Globus pallidus (tissue), 1 donor: ENCODE results near the gene SAA1.
"Not testable (repeated sequence)": the region's sequence is repeated elsewhere in the genome, so short reads cannot be mapped to it uniquely, and the experiment has no call there.

Experiments
- DNase-seq: peaks from one replicate; pipeline ENCODE4 v3.0.0-alpha.2; 2015; ENCODE audit warnings: low spot score

SAA1 gene

DNA sequence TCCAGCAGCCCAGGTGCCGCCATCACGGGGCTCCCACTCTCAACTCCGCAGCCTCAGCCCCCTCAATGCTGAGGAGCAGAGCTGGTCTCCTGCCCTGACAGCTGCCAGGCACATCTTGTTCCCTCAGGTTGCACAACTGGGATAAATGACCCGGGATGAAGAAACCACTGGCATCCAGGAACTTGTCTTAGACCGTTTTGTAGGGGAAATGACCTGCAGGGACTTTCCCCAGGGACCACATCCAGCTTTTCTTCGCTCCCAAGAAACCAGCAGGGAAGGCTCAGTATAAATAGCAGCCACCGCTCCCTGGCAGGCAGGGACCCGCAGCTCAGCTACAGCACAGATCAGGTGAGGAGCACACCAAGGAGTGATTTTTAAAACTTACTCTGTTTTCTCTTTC, at the start of gene SAA1:
Gene SAA1 (plus strand): TSS at position 316 of the 400 bp plus-strand sequence. CDS start 624 bp downstream, outside the sequence.
- no peak for DNase-seq

DNA sequence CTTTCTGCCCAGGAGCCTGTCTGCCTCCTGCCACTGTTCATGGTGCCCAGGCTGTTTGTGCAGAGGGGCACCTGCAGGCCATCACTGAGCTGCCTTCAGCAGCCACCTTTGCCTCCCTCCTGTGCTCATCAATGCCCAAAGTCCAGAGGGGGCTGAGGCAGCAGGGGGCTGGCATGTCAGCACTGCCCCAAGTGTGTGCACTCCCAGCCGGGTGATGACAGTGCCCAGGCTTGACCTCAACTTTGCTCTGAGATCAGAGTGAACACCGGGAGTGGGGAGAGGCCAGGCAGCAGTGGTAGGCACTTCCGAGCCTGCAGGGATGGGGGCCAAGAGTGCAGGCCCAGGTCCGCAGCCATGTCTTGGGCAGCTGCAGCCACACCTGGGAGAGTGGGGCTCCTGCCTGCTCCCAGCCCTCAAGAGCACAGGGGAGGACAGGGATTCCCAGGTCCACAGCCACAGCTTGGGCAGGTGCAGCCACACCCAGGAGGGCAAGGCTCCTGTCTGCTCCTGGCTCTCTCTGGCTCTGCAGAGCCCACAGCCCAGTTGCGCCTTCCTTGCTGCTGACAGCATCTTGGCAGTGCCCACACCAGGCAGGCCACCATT, 44.7 kb upstream of the SAA1 start:
- no peak for DNase-seq

DNA sequence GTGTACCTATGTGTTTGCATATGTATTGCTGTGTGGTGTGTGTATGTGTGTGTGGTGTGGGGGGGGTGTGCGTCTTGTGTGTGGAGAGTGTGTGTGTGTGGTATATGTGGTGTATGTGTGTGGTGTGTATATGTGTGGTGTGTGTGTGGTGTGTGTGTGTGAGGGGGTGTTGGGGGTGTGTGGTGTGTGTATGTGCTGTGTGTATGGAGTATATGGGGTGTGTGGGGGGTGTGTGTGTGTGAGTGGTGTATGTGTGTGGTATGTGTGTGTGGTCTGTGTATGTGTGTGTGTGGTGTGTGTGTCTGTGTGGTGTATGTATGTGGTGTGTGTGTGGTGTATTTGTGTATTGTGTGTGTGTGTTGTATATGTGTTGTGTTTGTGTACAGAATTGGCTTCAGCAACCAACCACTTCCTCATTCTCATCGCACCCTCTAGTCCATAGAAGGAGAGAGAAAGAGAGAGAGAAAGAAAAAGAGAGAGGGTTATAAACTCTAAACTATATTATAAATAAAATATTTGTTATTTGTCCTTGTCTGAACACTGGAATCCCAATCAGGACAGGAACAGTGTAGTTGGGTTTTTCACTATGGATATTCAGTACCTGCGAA, 43.1 kb upstream of the SAA1 start:
- no peak for DNase-seq

DNA sequence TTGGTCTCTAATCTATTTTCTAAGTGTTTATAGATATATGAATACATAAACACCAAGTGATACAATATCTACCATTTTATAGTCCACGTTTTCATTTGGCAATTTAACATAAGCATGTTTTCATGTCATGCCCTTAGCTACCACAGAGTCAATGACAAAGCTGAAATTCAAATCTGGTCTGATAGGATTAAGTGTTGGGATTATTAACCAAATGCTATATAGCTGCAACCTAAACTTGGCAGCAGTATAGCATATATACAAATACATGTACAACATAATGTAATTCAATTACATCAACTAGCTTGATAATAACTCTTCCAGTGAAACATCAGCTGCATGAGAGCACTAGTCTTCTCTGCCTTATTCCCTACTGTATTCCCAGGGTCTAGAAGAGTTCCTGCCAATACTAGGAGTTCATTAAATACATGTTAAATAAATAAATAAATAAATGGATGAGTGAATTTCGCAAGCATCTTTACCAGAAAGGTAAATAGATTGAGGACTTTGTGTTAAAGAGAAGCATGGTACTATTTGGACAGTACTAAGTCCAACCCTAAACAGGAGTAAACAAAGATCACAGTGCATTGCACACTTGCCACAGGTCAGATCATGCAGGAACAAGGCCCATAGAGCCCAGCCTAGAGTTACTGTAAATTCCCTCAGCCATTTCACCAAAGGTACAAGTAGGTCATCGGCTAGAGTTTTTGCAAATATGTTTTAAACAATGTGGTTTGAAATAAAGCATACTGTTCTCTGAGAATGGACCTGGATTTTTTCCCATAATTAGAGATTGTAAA, 42.3 kb upstream of the SAA1 start:
- DNase-seq: no peak

DNA sequence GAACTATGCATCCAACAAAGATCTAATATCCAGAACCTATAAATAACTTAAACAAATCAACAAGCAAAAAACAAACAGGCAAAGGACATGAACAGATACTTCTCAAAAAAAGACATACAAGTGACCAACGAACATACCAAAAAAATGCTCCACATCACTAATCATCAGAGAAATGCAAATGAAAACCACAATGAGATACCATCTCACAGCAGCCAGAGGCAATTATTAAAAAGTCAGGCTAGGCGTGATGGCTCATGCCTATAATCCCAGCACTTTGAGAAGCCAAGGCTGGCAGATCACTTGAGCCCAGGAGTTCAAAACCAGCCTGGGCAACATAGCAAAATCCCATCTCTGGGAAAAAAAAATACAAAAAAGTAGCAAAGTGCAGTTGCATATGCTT, 40.2 kb upstream of the SAA1 start:
- no peak for DNase-seq

DNA sequence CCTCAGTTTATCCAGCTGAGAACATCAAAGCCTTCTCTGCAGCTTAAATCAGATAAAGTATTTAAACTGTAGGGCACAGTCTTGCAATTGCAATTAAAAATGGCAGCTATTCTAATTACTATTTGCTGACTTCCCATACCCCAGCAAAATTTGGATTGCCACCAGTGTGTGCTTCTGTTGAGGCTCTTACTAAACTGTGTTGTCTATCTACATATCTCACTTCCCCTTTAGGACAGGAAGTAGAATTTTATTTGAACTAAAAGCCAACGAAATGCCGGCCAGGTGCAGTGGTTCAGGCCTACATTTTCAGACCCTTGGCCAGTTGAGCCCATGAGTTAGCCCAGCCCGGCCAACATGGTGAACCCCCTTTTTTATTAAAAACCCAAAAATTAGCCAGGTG, 36.6 kb upstream of the SAA1 start:
- DNase-seq: no peak

DNA sequence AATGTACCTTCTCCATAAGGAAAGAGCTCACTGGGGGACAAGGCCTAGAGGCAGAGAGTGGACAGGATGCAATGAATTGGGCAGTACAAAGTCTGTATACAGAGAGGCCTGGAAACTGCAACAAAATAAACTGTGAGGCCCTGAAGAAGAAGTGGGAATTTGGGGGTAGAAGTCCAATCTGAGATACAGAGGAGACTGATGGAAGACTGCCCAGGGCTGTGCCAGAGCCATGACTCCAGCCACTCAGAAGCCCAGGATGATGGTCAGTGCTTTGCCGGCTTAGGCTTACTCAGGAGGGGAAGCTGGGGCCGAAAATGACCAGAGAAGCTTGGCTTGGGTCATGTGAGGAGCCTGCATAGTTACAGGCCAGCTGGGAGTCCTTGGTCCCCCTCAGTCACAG, 35.2 kb upstream of the SAA1 start:
- DNase-seq: no peak

DNA sequence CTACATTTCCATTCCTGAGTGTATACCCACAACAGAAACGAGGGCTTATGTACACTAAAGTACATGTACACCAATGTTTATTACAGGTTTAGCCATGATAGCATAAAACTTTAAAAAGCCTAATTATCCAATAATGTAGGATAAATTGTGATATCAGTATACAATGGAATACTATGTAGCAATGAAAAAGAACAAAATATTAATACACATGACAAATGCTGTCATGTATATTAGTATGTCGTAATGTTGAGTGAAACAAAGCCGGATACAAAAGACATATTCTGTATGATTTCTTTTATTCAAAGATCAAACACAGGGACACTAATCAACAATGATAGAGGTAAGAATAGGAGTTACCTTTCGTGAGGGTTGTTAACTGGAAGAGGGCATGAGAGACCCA, 32.2 kb upstream of the SAA1 start:
- DNase-seq: no peak

DNA sequence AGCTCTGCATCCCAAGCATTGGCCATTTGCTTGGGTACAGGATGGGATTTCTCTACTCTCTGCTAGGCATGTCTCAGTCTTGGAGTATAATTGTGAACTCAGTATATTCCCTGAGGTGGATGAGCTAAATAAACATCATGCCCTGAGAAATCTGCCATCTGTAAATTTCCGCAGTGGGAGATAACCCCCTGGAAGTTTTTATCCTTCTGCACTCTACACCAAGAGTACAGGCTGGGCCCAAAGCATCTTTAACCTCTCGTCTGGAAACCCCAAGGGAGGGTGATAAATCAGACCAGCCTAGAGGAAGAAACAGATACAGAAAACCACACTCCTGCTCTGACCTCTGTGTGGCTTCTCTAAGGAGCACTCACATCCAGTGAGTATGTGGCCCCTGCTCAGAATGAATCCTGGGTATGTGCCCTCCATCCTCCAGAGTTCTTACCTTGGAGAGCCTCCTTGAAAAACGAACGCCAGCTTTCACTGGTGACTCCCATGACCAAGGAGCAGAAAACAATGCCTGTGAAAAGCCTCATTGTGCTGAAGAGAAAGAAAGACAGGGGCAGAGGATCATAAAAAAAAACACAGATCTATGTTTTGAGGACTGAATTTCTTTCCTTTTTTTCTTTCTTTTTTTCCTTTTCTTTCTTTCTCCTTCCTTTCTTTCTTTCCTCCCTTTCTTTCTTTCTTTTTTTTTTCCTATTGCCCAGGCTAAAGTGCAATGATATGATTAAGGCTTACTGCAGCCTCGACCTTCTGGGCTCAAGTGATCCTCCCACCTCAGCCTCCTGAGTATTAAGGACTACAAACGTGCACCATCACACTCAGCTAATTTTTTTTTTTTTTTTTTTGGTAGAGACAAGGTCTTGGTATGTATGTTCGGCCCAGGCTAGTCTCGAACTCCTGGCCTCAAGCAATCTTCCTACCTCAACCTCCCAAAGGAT, 30.4 kb upstream of the SAA1 start:
- no peak for DNase-seq

DNA sequence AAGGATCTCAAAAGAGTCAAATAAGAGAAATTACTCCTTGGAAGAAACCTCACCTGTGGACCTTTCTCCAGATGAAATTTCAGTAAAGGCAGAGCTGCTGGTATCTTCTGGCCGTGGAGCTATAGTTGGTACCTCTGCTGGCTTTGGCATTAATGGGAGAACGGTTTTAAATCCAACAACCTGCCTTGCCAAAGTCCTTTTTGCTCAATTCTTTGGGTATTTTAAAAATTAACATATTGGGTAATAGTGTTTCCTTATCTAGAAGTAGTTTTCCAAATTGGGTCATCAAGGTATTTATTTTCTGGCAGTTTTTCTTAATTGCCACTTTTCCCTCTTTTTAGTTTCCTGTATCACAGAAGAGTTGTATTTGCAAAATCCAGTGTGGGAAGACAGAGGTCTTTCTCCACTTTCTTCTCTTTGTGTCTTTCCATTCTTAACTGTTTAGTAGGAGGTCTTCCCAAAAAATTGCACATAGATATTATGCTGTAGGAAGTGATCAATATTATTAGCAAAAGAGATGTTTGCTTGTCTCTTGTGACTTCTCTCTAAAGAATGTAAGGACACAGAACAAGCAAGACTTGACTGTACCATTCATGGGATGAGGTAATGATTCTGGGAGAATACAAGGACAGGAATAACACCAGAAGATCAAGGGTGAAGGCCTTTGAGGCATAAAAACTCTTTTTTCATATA, 29.3 kb upstream of the SAA1 start, which contains the start of gene SAA4:
Gene SAA4 (minus strand): TSS at position 139 of the 693 bp plus-strand sequence. CDS start 876 bp downstream, outside the sequence.
- DNase-seq: no peak

DNA sequence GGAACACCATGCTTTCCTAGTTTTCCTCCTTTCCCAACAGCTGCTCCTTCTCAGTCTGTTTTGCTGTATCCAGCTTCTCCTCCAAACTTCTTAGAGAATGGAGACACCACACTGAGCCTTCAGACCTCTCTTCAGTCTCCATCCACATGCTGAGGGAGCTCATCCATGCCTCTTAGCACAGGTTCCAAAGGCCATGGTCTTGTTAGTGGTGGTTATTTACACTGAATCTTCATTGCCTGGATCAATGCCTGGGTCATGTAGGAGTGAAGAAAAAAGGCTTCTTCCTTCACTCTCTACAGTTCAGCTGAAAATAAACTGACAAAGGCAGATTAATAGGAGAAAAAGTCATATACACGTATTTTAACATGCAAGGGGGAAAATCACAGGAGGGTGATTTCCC, 26.4 kb upstream of the SAA1 start:
- no peak for DNase-seq

DNA sequence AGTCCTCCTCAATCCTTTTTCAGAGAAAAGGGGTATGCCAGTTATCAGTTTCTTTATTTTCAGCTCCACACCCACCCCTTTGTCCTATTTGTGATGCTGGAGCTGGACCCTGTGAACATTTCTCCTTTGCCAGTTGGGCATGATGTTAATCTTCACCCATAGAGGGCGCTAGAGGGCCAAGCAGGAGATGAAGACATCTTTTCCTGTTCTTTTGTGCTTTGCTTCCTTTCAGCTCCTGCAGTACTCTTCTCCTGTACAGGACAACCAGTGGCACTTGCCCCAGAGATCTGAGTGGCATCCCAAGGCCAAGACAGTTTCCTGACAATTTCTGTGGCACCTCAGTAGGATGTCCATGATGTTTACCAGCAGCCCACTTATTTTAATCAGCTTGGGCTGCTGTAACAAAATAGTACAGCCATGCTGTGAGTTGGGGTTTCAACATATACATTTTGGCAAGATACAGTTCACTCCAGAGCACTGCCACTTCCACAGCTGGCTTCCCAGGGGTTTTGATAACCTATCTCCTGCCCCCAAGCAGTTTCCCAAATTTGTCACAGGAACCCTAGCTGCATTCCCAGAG, 22.2 kb upstream of the SAA1 start:
- DNase-seq: peak; percentile 19

DNA sequence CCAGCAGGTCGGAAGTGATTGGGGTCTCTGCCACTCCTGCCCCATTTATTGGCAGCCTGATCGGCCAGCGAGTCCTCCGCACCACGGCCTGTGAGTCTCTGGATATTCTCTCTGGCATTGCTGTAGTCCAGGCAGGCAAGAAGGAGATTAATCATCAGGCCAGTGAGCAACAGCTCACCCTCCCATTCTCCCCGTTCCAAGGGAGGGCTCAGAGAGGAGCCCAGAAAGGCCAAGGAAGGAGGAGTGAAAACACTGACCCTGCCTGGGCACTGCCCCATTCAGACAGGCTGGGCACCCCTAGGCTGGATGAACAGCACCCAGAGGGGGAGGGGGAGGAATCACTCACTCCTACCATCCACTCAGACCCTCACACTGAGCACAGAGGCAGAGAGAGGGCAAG, 20.7 kb upstream of the SAA1 start:
- DNase-seq: no peak

DNA sequence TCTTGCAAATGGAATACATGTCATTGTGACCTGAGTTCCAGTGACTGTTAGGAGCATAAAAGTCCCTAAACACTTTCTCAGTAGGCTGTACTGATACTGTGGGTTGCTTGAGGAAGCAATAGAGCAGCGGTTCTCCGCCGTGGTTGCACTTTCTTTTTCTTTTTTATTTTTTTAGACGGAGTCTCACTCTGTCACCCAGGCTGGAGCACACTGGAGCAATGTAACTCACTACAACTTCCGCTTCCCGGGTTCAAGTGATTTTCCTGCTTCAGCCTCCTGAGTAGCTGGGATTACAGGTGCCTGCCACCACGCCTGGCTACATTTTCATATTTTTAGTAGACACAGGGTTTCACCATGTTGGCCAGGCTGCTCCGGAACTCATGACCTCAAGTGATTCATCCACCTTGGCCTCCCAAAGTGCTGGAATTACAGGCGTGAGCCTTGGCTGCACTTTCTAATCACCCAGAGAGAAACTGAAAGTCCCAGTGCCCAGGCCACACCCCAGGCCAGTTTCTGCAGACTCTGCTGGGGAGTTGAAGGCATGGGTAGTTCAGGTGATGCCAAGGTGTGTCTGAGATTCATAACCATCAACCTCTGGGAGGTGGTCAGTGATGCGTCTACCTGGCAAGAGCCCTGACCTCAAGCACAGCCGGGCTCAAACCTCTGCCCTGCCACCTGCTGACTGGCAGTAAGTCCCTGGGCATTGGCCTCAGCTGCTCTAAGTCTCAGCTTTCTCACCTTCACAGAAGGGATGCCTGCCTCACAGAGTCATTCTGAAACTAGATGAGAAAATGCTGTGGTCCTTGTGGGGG, 19.5 kb upstream of the SAA1 start:
- not testable (repeated sequence) for DNase-seq

DNA sequence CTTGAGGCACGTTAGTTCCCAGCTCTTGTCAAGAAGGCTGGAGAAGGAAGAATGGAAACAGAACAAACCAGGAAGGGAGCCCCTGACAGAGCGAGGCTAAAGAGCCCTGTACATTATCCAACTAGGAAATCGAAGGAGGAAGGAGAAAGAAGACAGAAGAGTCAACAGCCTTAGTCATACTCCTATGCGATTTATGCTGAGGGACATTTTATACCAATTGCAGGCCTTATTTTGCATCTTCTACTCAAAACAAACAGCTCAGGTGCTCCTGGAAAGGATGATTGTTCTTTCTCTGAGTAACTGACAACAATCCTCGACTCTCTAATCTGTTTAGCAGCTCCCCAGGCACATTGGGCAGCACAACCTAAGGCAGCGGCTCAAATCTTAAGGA, 18.9 kb upstream of the SAA1 start:
- DNase-seq: not testable (repeated sequence)

DNA sequence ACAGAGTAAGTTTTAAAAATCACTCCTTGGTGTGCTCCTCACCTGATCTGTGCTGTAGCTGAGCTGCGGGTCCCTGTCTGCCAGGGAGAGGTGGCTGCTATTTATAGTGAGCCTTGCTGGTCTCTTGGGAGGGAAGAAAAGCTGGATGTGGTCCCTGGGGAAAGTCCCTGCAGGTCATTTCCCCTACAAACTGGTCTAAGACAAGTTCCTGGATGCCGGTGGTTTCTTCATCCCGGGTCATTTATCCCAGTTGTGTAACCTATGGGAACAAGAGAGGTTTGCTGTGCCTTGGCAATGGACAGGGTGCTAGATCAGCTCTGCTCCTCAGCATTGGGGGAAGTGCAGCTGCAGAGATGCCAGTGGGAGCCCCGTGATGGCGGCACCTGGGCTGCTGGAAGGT, 17.5 kb upstream of the SAA1 start, which contains the start of gene SAA2:
Gene SAA2 (minus strand): TSS at position 108 of the 400 bp plus-strand sequence. CDS start 657 bp downstream, outside the sequence.
- DNase-seq: no peak

DNA sequence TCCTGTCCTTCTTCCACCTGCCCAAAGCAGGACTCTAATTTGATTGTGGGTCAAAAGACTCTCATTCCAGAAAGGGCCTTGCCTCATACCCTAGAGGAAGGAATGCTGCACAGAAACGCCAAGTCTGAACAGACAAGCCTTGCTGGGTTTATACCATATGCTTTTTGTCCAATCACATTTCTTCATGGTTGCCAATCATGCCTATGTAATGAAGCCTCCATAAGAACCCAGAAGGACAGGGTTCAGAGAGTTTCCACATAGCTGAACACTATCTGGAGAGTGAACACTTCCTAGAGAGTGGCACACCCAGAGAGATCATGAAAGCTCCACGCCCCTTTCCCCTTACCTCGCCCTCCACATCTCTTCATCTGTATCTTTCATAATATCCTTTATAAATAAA, 12.8 kb upstream of the SAA1 start:
- DNase-seq: no peak

DNA sequence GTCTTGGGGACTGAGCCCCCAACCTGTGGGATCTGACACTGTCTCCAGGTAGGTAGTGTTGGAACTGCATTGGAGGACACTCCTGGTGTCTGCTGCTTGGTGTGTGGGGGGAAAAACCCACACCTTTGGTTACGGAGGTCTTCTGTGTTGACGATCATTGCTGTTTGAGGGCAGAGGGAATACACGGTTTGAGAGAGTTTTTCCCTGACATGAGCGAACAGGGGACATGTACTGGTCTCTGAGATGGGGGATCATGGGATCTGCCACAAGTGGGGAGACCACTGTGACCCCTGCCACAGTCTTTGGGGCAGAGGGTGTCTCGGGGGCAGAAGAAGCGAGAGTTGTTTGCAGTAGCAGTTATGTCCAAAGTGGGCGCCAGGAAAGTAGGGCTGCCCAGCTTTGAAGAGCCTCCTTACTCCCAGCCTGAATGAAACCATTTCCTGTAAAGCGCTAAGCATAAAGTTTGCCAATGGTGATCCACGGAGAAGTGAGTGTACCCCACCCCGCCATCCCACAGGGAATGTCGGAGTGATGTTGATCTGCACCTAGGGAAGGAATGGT, 12.2 kb upstream of the SAA1 start:
- DNase-seq: no peak

DNA sequence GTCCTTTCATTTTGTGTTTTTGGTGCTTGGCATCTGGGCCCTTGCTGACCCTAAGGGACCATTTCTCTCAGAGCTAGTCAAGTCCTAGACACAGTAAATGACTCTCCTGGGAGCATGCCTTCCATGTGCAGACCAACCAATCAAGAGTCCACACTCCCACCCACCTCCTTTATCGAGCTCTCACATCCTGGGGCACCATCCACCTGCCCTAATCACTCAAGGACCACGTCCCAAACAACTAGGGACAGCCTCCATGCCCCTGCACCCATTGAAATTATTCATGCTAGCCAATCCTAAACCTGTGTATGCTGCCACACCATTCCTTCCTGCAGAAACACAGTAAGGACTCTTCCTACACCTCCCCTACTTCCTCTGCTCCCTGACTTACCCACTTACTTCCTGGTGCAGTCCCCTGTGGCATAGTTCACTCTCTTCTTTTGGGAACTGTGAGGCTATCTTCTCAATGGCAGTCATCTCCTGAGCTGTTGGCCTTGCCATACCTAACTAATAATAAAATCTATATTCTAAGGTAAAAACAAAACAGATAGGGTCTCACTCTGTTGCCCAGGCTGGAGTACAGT, 11.2 kb upstream of the SAA1 start:
- no peak for DNase-seq
